ENCODE measurements around the gene NPPA.
"Not testable (repeated sequence)": the region's sequence is repeated elsewhere in the genome, so short reads cannot be mapped to it uniquely, and the experiment has no call there.

The NPPA gene

GRCh38 chr1:11847667-11848372 is at the start of gene NPPA:
Gene NPPA, minus strand, starts transcription at chr1:11847783. Its CDS starts 99 bp downstream, at chr1:11847684.
- DNase-seq: no peak

GRCh38 chr1:11894501-11894900 is 46.9 kb upstream of the NPPA start:
- not testable (repeated sequence) for DNase-seq

GRCh38 chr1:11893907-11894251 is 46.3 kb upstream of the NPPA start:
- peak; percentile 81 for DNase-seq

- DNase-seq: no peak
Observed at GRCh38 chr1:11891433-11892186, 44.0 kb upstream of the NPPA start.

GRCh38 chr1:11888877-11889208 is 41.3 kb upstream of the NPPA start:
- DNase-seq: no peak

GRCh38 chr1:11888206-11888876 is 40.8 kb upstream of the NPPA start:
- no peak for DNase-seq

GRCh38 chr1:11887666-11888007 is 40.1 kb upstream of the NPPA start:
- DNase-seq: no peak

- no peak for DNase-seq
Observed at GRCh38 chr1:11886986-11887665, 39.5 kb upstream of the NPPA start.

- DNase-seq: no peak
Observed at GRCh38 chr1:11885916-11886315, 38.3 kb upstream of the NPPA start.

GRCh38 chr1:11882814-11883538 is 35.4 kb upstream of the NPPA start:
- DNase-seq: no peak

GRCh38 chr1:11881749-11882441 is 34.3 kb upstream of the NPPA start:
- DNase-seq: no peak

- no peak for DNase-seq
Observed at GRCh38 chr1:11880911-11881748, 33.5 kb upstream of the NPPA start.

- DNase-seq: no peak
Observed at GRCh38 chr1:11880181-11880575, 32.6 kb upstream of the NPPA start.

GRCh38 chr1:11879311-11880180 is 32.0 kb upstream of the NPPA start:
- DNase-seq: no peak

GRCh38 chr1:11878891-11879190 is 31.3 kb upstream of the NPPA start:
- DNase-seq: no peak

GRCh38 chr1:11878081-11878890 is 30.7 kb upstream of the NPPA start:
- DNase-seq: no peak

- DNase-seq: no peak
Observed at GRCh38 chr1:11877074-11877473, 29.5 kb upstream of the NPPA start.

- no peak for DNase-seq
Observed at GRCh38 chr1:11875094-11875493, 27.5 kb upstream of the NPPA start.

- no peak for DNase-seq
Observed at GRCh38 chr1:11874624-11875023, 27.0 kb upstream of the NPPA start.

- no peak for DNase-seq
Observed at GRCh38 chr1:11874258-11874562, 26.6 kb upstream of the NPPA start.

All from CD4-positive, alpha-beta T cell treated with Interleukin-17A for 4 hours (primary cell).